ENCODE results near the gene H6PD.

Gene H6PD

GRCh38 chr1:9256332-9256731 is 21.8 kb downstream of the H6PD start:
- TF ChIP-seq, protein P1, sequence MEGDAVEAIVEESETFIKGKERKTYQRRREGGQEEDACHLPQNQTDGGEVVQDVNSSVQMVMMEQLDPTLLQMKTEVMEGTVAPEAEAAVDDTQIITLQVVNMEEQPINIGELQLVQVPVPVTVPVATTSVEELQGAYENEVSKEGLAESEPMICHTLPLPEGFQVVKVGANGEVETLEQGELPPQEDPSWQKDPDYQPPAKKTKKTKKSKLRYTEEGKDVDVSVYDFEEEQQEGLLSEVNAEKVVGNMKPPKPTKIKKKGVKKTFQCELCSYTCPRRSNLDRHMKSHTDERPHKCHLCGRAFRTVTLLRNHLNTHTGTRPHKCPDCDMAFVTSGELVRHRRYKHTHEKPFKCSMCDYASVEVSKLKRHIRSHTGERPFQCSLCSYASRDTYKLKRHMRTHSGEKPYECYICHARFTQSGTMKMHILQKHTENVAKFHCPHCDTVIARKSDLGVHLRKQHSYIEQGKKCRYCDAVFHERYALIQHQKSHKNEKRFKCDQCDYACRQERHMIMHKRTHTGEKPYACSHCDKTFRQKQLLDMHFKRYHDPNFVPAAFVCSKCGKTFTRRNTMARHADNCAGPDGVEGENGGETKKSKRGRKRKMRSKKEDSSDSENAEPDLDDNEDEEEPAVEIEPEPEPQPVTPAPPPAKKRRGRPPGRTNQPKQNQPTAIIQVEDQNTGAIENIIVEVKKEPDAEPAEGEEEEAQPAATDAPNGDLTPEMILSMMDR (IDR thresholded peaks at IDR 0.05; ENCODE audit: low read depth, low read length, missing control alignments) = no peak
- DNase-seq (ENCODE audit: extremely low read depth, low read depth) = no peak
- no peak overlapping the region for H3K4me3 ChIP-seq (replicated peaks; ENCODE audit: low read depth, low read length)

DNA sequence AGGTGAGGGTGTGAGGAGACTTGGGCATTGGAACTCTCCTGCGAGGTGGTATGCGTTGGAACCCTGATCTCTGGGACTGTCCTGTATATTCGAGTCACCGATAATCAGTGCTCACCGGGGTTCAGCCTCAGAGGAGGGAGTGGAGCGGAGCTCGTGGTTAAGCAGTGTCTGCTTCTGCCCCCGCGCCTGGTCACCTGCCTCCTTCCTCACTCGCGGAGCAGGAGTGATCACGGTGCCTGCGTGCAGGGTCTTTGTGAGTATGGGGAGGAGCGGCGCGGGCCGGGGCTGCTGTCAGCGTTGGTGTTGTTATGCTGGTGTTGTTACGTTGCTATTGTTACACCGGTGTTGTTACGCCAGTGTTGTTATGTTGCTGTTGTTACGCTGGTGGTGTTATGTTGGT is 23.3 kb downstream of the H6PD start:
- no peak overlapping the region for H3K4me3 ChIP-seq (replicated peaks; ENCODE audit: low read depth, low read length)
- TF ChIP-seq, protein P1 (IDR thresholded peaks at IDR 0.05; ENCODE audit: low read depth, low read length, missing control alignments) = no peak
- no peak for DNase-seq (ENCODE audit: extremely low read depth, low read depth)

- no peak for DNase-seq (ENCODE audit: extremely low read depth, low read depth)
- no peak overlapping the region for H3K4me3 ChIP-seq (replicated peaks; ENCODE audit: low read depth, low read length)
- TF ChIP-seq, protein P1 (IDR thresholded peaks at IDR 0.05; ENCODE audit: low read depth, low read length, missing control alignments) = no peak
These were observed 24.1 kb downstream of the H6PD start for GRCh38 chr1:9258629-9259028.

- TF ChIP-seq, protein P1 (IDR thresholded peaks at IDR 0.05; ENCODE audit: low read depth, low read length, missing control alignments) = no peak
- no peak overlapping the region for H3K4me3 ChIP-seq (replicated peaks; ENCODE audit: low read depth, low read length)
- no peak for DNase-seq (ENCODE audit: extremely low read depth, low read depth)
These were observed 25.6 kb downstream of the H6PD start for GRCh38 chr1:9260059-9260766.

DNA sequence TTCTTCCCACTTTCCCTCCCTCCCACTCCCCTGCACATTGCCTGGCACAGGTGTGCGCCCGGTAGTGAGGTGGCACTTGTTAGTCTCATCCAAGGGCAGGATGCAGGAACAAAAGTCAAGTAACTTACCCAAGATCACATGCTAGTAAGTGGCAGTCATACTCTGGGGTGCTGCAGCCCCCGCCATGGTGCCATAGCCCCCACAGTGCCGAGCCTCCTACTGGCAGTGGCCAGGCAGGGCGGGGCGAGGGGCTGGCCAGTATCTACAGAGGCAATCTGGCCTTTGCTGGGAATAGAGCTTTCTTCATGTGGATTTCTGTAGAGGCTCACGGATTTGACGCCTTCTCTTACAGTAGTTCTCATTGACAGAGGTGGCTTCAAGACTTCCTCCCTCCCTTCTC is 26.9 kb downstream of the H6PD start:
- TF ChIP-seq, protein P1 (IDR thresholded peaks at IDR 0.05; ENCODE audit: low read depth, low read length, missing control alignments) = no peak
- H3K4me3 ChIP-seq (replicated peaks; ENCODE audit: low read depth, low read length) = no peak overlapping the region
- DNase-seq (ENCODE audit: extremely low read depth, low read depth) = no peak

- TF ChIP-seq, protein P1 (IDR thresholded peaks at IDR 0.05; ENCODE audit: low read depth, low read length, missing control alignments) = no peak
- no peak for DNase-seq (ENCODE audit: extremely low read depth, low read depth)
- H3K4me3 ChIP-seq (replicated peaks; ENCODE audit: low read depth, low read length) = no peak overlapping the region
These were observed 27.8 kb downstream of the H6PD start for GRCh38 chr1:9262096-9262986.

Data from HFF-Myc (cell line).